HepG2 (cell line): ENCODE measurements around the gene KDM3B. TPM values are rescaled to one million over a fixed set of nuclear protein-coding genes. Genes with fewer than 3 reads are reported as not detected.

Experiments
- ATAC-seq: fragments of 200-7000 bp; cut with Tn5 transposase; 3 replicates; pipeline ENCODE4 v1.9.1; 2020; ENCODE audit warnings: mild to moderate bottlenecking, moderate library complexity
- BruUV-seq: library from RNA; stranded (reverse); fragments of 400-500 nt; replicated peaks from 2 replicates; lab custom pipeline; 2021; lab: Mats Ljungman, UMichigan
- CTCF ChIA-PET: fragments of 300-600 bp; formaldehyde crosslinking; extraction: SDS; loops from one replicate; lab custom pipeline; 2021; ENCODE audit warnings: low total read pairs, inconsistent platforms, low intra/inter-chr PET ratio; lab: Yijun Ruan, JAX
- POLR2A ChIA-PET: fragments of 350-600 bp; sonication (Branson Sonifier 250); formaldehyde crosslinking; loops from one replicate; lab custom pipeline; 2020; ENCODE audit warnings: antibody characterized with exemption, inconsistent platforms; lab: Yijun Ruan, JAX
- DNase-seq: peaks from one replicate; pipeline ENCODE4 v3.0.0-alpha.2; 2015; ENCODE audit warnings: low spot score
- FAIRE-seq: peaks from 3 replicates; lab custom pipeline; 2011; peaks lifted over from hg19 to GRCh38; lab: Jason Lieb, UNC
- H2AFZ ChIP-seq: one replicate; pipeline ENCODE4 v1.6.1; 2011; ENCODE audit warnings: low read length, inconsistent platforms
- H3K27ac ChIP-seq: fragments of 300-600 bp; 3 replicates; pipeline ENCODE4 v1.8.0; 2011; ENCODE audit warnings: mixed run types, mild to moderate bottlenecking, mixed read lengths, low read length, inconsistent platforms; ENCODE audit not compliant: insufficient read depth; ENCODE audit errors: extremely low read length
- H3K27me3 ChIP-seq, 2 experiments: fragments of 200-600 bp in 1 of 2; 2 replicates in 1 of 2; 3 replicates in 1 of 2; pipeline versions ENCODE4 v1.6.0 to v1.8.0; 2011; ENCODE audit warnings: low read length in 2 of 2, mild to moderate bottlenecking in 2 of 2, moderate library complexity in 2 of 2, inconsistent platforms in 1 of 2; ENCODE audit not compliant: insufficient read depth in 2 of 2, control insufficient read depth in 1 of 2
- H3K36me3 ChIP-seq, 2 experiments: fragments of 200-600 bp in 1 of 2; replicated peaks in 1 of 2; 2 replicates in 1 of 2; 3 replicates in 1 of 2; pipeline versions ENCODE4 v1.5.1 to v1.8.0; 2011; ENCODE audit warnings: low read length in 2 of 2, inconsistent platforms in 1 of 2; ENCODE audit not compliant: insufficient read depth in 2 of 2, control insufficient read depth in 1 of 2
- H3K4me1 ChIP-seq: 2 replicates; pipeline ENCODE4 v1.5.1; 2012; ENCODE audit warnings: low read length, inconsistent platforms; ENCODE audit not compliant: insufficient read depth
- H3K4me2 ChIP-seq: 2 replicates; pipeline ENCODE4 v1.6.0; 2011; ENCODE audit warnings: low read depth, low read length, inconsistent platforms
- H3K4me3 ChIP-seq, 3 experiments: fragments of 200-600 bp in 1 of 3; sonication (generic), shearing (Covaris generic) in 1 of 3; replicated peaks in 1 of 3; 2 replicates each; pipeline ENCODE4 v1.5.1; 2011 to 2016; ENCODE audit warnings: low read length in 3 of 3, inconsistent platforms in 2 of 3, low read depth in 2 of 3, mild to moderate bottlenecking in 2 of 3, control low read depth in 1 of 3, mixed read lengths in 1 of 3; ENCODE audit not compliant: insufficient read depth in 1 of 3
- H3K79me2 ChIP-seq: one replicate; pipeline ENCODE4 v1.6.1; 2011; ENCODE audit warnings: low read length, inconsistent platforms; ENCODE audit not compliant: insufficient read depth
- H3K9ac ChIP-seq: 2 replicates; pipeline ENCODE4 v1.6.0; 2011; ENCODE audit warnings: mild to moderate bottlenecking, low read depth, low read length, inconsistent platforms; ENCODE audit not compliant: insufficient read depth
- H3K9me3 ChIP-seq: 2 replicates; pipeline ENCODE4 v1.5.1; 2012; ENCODE audit warnings: mild to moderate bottlenecking, low read length
- H4K20me1 ChIP-seq: 2 replicates; pipeline ENCODE4 v1.6.0; 2011; ENCODE audit warnings: inconsistent platforms, mild to moderate bottlenecking, low read length, moderate library complexity; ENCODE audit not compliant: insufficient read depth
- AHDC1 ChIP-seq: sonication (generic); formaldehyde crosslinking; IDR thresholded peaks from 2 replicates; pipeline ENCODE4 v1.5.1; 2020; ENCODE audit warnings: mild to moderate bottlenecking, missing genetic modification reagents, borderline replicate concordance
- MEF2D ChIP-seq: sonication (generic); formaldehyde crosslinking; IDR thresholded peaks from 2 replicates; pipeline ENCODE4 v1.5.1; 2020; ENCODE audit warnings: mild to moderate bottlenecking, missing genetic modification reagents
- SCMH1 ChIP-seq: sonication (generic); formaldehyde crosslinking; IDR thresholded peaks from 2 replicates; pipeline ENCODE4 v1.9.0; 2021; ENCODE audit warnings: missing genetic modification reagents, mild to moderate bottlenecking, borderline replicate concordance
- SYNCRIP ChIP-seq: fragments of 200-400 bp; formaldehyde crosslinking; IDR thresholded peaks from 2 replicates; pipeline ENCODE4 v1.6.1; 2018; ENCODE audit warnings: mild to moderate bottlenecking, low read depth, low read length; ENCODE audit not compliant: insufficient read depth
- THYN1 ChIP-seq: sonication (generic); formaldehyde crosslinking; IDR thresholded peaks from 2 replicates; pipeline ENCODE4 v1.8.1; 2023; ENCODE audit warnings: low read depth, mild to moderate bottlenecking, moderate library complexity, missing genetic modification reagents, borderline replicate concordance
- ZFAT ChIP-seq: sonication (generic); formaldehyde crosslinking; conservative IDR thresholded peaks from 2 replicates; pipeline ENCODE4 v1.8.1; 2023; ENCODE audit warnings: missing genetic modification reagents, inconsistent platforms
- ZNF549 ChIP-seq: sonication (generic); formaldehyde crosslinking; IDR thresholded peaks from 2 replicates; pipeline ENCODE4 v1.5.0; 2020; ENCODE audit warnings: missing genetic modification reagents
- ZNF678 ChIP-seq: sonication (generic); formaldehyde crosslinking; IDR thresholded peaks from 2 replicates; pipeline ENCODE4 v1.4.0; 2020; ENCODE audit warnings: mild to moderate bottlenecking, missing genetic modification reagents
- WGBS: methylation state at CpG from one replicate; pipeline ENCODE4 v1.1.6; 2017; ENCODE audit warnings: low lambda C conversion rate; 5-methylcytosine and 5-hydroxymethylcytosine counted together
- in situ Hi-C: cut with HindIII; loops from 2 replicates; pipeline ENCODE4 v1.10.0; 2017; ENCODE audit warnings: low pct_unique_long_range_greater_than_20kb; ENCODE audit not compliant: extremely low pct_ligation_motif_present
- intact Hi-C: fragments of 100-400 bp; cut with micrococcal nuclease; formaldehyde crosslinking; loops from one replicate; pipeline ENCODE4 v1.10.0; 2022; ENCODE audit not compliant: unreplicated experiment
- polyA plus RNA-seq, 8 experiments: library from polyadenylated mRNA; depleted of rRNA in 3 of 8; stranded (reverse) in 7 of 8; unstranded in 1 of 8; fragments of >200 nt; fragmentation: Illumina TruSeq in 4 of 8; extraction: Trizol in 4 of 8; gene quantifications; 2 replicates each; pipeline versions ENCODE4 v1.2.1 to v1.2.3, GENCODE V29; 2011 to 2016; ENCODE audit warnings: low read depth in 4 of 8, missing spikeins in 1 of 8, mixed read lengths in 1 of 8; ENCODE audit not compliant: insufficient read depth in 1 of 8
- total RNA-seq, 5 experiments: library from RNA; depleted of rRNA; stranded (reverse); fragments of >200 nt; fragmentation: Illumina TruSeq; extraction: Trizol; gene quantifications; 2 replicates each; pipeline ENCODE4 v1.2.3, GENCODE V29; 2016; ENCODE audit warnings: low read depth in 1 of 5
- TF ChIP-seq, protein P1 (sequence below): sonication (generic); IDR thresholded peaks from 2 replicates; pipeline ENCODE4 v1.6.1; 2016; ENCODE audit warnings: low read depth, borderline replicate concordance

The KDM3B gene
- total and polyA plus RNA-seq, 2 of the 13 experiments (the other 11 are each of a cell fraction or from before 2014, with no cell fraction given): 19.7 to 34.3 TPM

DNA sequence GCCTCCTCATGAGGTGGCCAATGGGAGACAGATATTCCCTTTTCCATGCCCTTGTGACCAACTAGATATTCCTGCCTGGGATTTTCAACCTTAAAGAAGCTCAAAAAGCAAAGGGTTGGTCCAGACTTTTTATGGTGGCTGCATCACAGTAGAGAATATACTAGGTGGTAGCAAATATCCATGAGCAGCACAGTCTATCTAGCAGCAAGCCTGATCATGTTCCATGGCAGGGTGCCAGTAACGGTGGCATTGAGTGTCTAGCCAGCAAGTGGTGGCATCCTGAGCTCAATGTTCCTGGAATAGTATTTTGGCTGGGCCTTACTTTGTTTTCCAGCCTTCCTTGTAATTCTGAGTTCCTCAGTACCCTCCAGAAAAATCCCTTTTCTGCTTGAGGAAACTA lies 46.7 kb upstream of the KDM3B start:
- intact Hi-C loops (no loop called here), in situ Hi-C loops (no loop called here)
- ChIA-PET CTCF (no interaction called here), POLR2A (interaction anchor here (1.2 kb wide), 1 partner anchor 32 kb away, joined by 3 read pairs; the partner anchor contains the start of gene FAM53C)
- Histone ChIP-seq H2AFZ (no peak overlapping the region), H3K27ac (no peak overlapping the region), H3K4me1 (peaks cover 9% of the 10 kb centered on the region), H3K27me3 (no peaks in the 10 kb centered on the region), H3K9me3 (no peaks in the 10 kb centered on the region), H3K9ac (no peak overlapping the region), H3K4me2 (no peak overlapping the region), H3K79me2 (no peaks in the 10 kb centered on the region), H4K20me1 (no peaks in the 10 kb centered on the region), H3K4me3 (no peak overlapping the region), H3K36me3 (peaks cover 4 to 18% of the 10 kb centered on the region in 2 experiments; a peak in 4 of 5 replicates)
- WGBS: 100% methylated on average over 1 of the region's 1 CpG
- no TSS peak for BruUV-seq
- DNase-seq (peak; percentile 11), FAIRE-seq (no peak), ATAC-seq (no peak)
- TF ChIP-seq AHDC1: no peak

DNA sequence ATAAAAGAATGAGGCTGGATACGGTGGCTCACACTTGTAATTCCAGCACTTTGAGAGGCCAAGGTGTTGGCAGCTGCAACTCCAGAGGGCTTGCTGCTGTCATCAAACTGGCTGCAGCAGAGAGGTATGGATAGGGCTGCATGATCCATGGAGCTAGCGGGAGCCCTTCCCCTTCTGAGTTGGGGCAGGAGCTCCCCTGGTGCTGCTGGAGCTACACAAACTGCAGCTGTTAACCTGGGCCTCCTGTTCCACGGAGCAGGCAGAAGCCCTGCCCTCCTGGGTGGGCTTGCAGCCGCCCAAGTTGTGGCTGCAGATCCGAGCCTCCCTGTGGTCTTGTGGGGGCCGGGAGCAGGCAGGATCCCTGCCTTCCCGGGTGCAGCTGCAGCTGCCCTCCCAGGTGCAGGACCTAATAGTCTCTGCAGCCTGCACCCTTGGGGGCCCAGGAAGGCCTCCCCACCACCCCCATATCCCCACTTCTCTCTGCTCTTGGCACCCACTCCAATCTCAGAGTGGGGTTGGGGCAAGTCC lies 36.7 kb upstream of the KDM3B start:
- in situ Hi-C loops: no loop called here
- CTCF ChIA-PET: no interaction called here
- 100% methylated on average over 1 of the region's 7 CpGs for WGBS
- TF ChIP-seq, protein P1, sequence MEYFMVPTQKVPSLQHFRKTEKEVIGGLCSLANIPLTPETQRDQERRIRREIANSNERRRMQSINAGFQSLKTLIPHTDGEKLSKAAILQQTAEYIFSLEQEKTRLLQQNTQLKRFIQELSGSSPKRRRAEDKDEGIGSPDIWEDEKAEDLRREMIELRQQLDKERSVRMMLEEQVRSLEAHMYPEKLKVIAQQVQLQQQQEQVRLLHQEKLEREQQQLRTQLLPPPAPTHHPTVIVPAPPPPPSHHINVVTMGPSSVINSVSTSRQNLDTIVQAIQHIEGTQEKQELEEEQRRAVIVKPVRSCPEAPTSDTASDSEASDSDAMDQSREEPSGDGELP: no peak
- TF ChIP-seq ZFAT (CRISPR knock-in tag): no peak
- TF ChIP-seq MEF2D (CRISPR knock-in tag): no peak
- no peak for TF ChIP-seq THYN1 (CRISPR knock-in tag)
- no peak for TF ChIP-seq ZNF678 (CRISPR knock-in tag)
- no peak for TF ChIP-seq ZNF549 (CRISPR knock-in tag)
- TF ChIP-seq SYNCRIP: no peak
- no peak for TF ChIP-seq SCMH1 (CRISPR knock-in tag)

More for the DNA sequence above, 36.7 kb upstream of the KDM3B start:
- H3K79me2 ChIP-seq: no peaks in the 10 kb centered on the region
- H3K36me3 ChIP-seq: peaks cover 6 to 36% of the 10 kb centered on the region in 2 experiments; a peak in 4 of 5 replicates
- H3K4me1 ChIP-seq: no peaks in the 10 kb centered on the region
- no peaks in the 10 kb centered on the region for H3K27me3 ChIP-seq
- FAIRE-seq (no peak), DNase-seq (no peak), ATAC-seq (no peak)
- H3K4me2 ChIP-seq: no peak overlapping the region
- H3K9ac ChIP-seq: no peak overlapping the region
- H3K9me3 ChIP-seq: no peaks in the 10 kb centered on the region
- H3K27ac ChIP-seq: no peak overlapping the region
- no peak overlapping the region for H3K4me3 ChIP-seq
- intact Hi-C loops: no loop called here
- BruUV-seq: no TSS peak
- H2AFZ ChIP-seq: no peak overlapping the region
- no peaks in the 10 kb centered on the region for H4K20me1 ChIP-seq
- POLR2A ChIA-PET: no interaction called here
